Gastroesophageal sphincter (tissue), 3 donors: ENCODE data around the gene CXCL3.

Source experiments
- CTCF ChIP-seq, 4 experiments: fragments of 200-600 bp in 2 of 4; fragments of 450-650 bp in 2 of 4; sonication (generic) in 1 of 4; IDR thresholded peaks; one replicate each; pipeline ENCODE4 v1.5.1; 2017 to 2019; ENCODE audit warnings: antibody characterized with exemption in 4 of 4, mild to moderate bottlenecking in 2 of 4, moderate library complexity in 2 of 4
- EP300 ChIP-seq: sonication (generic); formaldehyde crosslinking; IDR thresholded peaks from one replicate; pipeline ENCODE4 v1.6.1; 2017; ENCODE audit warnings: antibody characterized with exemption, mild to moderate bottlenecking
- POLR2A ChIP-seq, 2 donors: fragments of 450-650 bp; IDR thresholded peaks; one replicate each; pipeline ENCODE4 v1.6.1; 2017; ENCODE audit warnings: antibody characterized with exemption in 2 of 2, mild to moderate bottlenecking in 2 of 2, moderate library complexity in 1 of 2

- no peak for TF ChIP-seq CTCF (IDR thresholded peaks at IDR 0.05)
- TF ChIP-seq EP300 = no peak
- no peak for TF ChIP-seq POLR2A (IDR thresholded peaks at IDR 0.05)
These were observed 24.5 kb upstream of the CXCL3 start for GRCh38 chr4:74062953-74063352.
